ENCODE measurements around the gene TCL1A.

GRCh38 chr14:95756751-95757150 is 42.8 kb upstream of the TCL1A start:
- no peak for TF ChIP-seq EZH2 (IDR thresholded peaks at IDR 0.05)
- TF ChIP-seq SIN3A (IDR thresholded peaks at IDR 0.05; ENCODE audit: low read depth), result no peak
- TF ChIP-seq CTCF (IDR thresholded peaks at IDR 0.05 in 2 of 3, conservative IDR thresholded peaks at IDR 0.05 in 1 of 3; ENCODE audit: borderline replicate concordance in 1 of 3, insufficient read depth in 1 of 3, low read depth in 2 of 3, low read length in 2 of 3), result no peak
- TF ChIP-seq POLR2AphosphoS5 (IDR thresholded peaks at IDR 0.05; ENCODE audit: low read depth, low read length), result no peak
- no peak for TF ChIP-seq FOSL1 (IDR thresholded peaks at IDR 0.05; ENCODE audit: low read depth)
- no peak for TF ChIP-seq CEBPB (IDR thresholded peaks at IDR 0.05; ENCODE audit: low read depth)

All from HCT116 (cell line).